ENCODE results near the gene SNAPC1. TPM values are rescaled to one million over a fixed set of nuclear protein-coding genes. Genes with fewer than 3 reads are reported as not detected.

SNAPC1 gene
- total and polyA plus RNA-seq, 9 of the 15 experiments (the other 6 are each of a cell fraction or from before 2014, with no cell fraction given): 3.7 to 9.0 (median 7.9) TPM

- TF ChIP-seq CTCF (IDR thresholded peaks at IDR 0.05 in 2 of 3, conservative IDR thresholded peaks at IDR 0.05 in 1 of 3; ENCODE audit: insufficient read depth in 2 of 3, low read depth in 1 of 3, low read length in 3 of 3) (peak; percentile 38 to 51 (median 44); a peak in 5 of 6 replicates), ZNF121 (CRISPR knock-in tag; conservative IDR thresholded peaks at IDR 0.05) (no peak), ZNF551 (CRISPR knock-in tag; IDR thresholded peaks at IDR 0.05) (no peak), ZNF583 (CRISPR knock-in tag; IDR thresholded peaks at IDR 0.05) (no peak), RAD21 (CRISPR knock-in tag; conservative IDR thresholded peaks at IDR 0.05 in 1 of 2, IDR thresholded peaks at IDR 0.05 in 1 of 2) (peak; percentile 23 to 33; a peak in 2 of 4 replicates), GTF2E2 (tag; IDR thresholded peaks at IDR 0.05) (no peak), RNF2 (IDR thresholded peaks at IDR 0.05) (no peak), PPARD (CRISPR knock-in tag; IDR thresholded peaks at IDR 0.05) (no peak), RBM17 (IDR thresholded peaks at IDR 0.05; ENCODE audit: borderline replicate concordance, low read depth, low read length) (no peak), KAT8 (IDR thresholded peaks at IDR 0.05; ENCODE audit: low read depth) (no peak), POLR2AphosphoS5 (IDR thresholded peaks at IDR 0.05; ENCODE audit: control insufficient read depth, insufficient read depth, low read depth, low read length) (no peak), KDM2B (CRISPR knock-in tag; IDR thresholded peaks at IDR 0.05) (no peak)
- TF ChIP-seq, protein P1, sequence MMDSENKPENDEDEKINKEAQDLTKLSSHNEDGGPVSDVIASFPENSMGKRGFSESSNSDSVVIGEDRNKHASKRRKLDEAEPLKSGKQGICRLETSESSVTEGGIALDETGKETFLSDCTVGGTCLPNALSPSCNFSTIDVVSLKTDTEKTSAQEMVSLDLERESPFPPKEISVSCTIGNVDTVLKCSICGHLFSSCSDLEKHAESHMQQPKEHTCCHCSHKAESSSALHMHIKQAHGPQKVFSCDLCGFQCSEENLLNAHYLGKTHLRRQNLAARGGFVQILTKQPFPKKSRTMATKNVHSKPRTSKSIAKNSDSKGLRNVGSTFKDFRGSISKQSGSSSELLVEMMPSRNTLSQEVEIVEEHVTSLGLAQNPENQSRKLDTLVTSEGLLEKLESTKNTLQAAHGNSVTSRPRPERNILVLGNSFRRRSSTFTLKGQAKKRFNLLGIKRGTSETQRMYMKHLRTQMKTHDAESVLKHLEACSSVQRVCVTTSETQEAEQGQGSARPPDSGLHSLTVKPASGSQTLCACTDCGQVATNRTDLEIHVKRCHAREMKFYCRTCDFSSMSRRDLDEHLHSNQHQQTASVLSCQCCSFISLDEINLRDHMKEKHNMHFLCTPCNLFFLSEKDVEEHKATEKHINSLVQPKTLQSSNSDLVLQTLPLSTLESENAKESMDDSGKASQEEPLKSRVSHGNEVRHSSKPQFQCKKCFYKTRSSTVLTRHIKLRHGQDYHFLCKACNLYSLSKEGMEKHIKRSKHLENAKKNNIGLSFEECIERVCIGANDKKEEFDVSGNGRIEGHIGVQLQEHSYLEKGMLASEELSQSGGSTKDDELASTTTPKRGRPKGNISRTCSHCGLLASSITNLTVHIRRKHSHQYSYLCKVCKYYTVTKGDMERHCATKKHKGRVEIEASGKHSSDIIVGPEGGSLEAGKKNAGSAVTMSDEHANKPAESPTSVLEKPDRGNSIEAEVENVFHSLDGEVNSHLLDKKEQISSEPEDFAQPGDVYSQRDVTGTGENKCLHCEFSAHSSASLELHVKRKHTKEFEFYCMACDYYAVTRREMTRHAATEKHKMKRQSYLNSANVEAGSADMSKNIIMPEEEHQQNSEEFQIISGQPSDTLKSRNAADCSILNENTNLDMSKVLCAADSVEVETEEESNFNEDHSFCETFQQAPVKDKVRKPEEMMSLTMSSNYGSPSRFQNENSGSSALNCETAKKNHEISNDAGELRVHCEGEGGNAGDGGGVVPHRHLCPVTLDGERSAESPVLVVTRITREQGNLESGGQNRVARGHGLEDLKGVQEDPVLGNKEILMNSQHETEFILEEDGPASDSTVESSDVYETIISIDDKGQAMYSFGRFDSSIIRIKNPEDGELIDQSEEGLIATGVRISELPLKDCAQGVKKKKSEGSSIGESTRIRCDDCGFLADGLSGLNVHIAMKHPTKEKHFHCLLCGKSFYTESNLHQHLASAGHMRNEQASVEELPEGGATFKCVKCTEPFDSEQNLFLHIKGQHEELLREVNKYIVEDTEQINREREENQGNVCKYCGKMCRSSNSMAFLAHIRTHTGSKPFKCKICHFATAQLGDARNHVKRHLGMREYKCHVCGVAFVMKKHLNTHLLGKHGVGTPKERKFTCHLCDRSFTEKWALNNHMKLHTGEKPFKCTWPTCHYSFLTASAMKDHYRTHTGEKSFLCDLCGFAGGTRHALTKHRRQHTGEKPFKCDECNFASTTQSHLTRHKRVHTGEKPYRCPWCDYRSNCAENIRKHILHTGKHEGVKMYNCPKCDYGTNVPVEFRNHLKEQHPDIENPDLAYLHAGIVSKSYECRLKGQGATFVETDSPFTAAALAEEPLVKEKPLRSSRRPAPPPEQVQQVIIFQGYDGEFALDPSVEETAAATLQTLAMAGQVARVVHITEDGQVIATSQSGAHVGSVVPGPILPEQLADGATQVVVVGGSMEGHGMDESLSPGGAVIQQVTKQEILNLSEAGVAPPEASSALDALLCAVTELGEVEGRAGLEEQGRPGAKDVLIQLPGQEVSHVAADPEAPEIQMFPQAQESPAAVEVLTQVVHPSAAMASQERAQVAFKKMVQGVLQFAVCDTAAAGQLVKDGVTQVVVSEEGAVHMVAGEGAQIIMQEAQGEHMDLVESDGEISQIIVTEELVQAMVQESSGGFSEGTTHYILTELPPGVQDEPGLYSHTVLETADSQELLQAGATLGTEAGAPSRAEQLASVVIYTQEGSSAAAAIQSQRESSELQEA (IDR thresholded peaks at IDR 0.05; ENCODE audit: low read depth): no peak
- TF ChIP-seq, protein P2, sequence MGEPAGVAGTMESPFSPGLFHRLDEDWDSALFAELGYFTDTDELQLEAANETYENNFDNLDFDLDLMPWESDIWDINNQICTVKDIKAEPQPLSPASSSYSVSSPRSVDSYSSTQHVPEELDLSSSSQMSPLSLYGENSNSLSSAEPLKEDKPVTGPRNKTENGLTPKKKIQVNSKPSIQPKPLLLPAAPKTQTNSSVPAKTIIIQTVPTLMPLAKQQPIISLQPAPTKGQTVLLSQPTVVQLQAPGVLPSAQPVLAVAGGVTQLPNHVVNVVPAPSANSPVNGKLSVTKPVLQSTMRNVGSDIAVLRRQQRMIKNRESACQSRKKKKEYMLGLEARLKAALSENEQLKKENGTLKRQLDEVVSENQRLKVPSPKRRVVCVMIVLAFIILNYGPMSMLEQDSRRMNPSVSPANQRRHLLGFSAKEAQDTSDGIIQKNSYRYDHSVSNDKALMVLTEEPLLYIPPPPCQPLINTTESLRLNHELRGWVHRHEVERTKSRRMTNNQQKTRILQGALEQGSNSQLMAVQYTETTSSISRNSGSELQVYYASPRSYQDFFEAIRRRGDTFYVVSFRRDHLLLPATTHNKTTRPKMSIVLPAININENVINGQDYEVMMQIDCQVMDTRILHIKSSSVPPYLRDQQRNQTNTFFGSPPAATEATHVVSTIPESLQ (CRISPR knock-in tag; IDR thresholded peaks at IDR 0.05): no peak
Observed at GRCh38 chr14:61753631-61754030, 8.6 kb upstream of the SNAPC1 start (continued).

All from K562 (cell line).